GM12878 (cell line): ENCODE results near the gene KCNK5. TPM values are rescaled to one million over a fixed set of nuclear protein-coding genes. Genes with fewer than 3 reads are reported as not detected.

Experiments used
- ATAC-seq: fragments of 200-7000 bp; cut with Tn5 transposase; 3 replicates; pipeline ENCODE4 v1.9.1; 2020; ENCODE audit warnings: mild to moderate bottlenecking, moderate library complexity
- BruUV-seq: library from RNA; stranded (reverse); fragments of 400-500 nt; replicated peaks from 2 replicates; lab custom pipeline; 2021; lab: Mats Ljungman, UMichigan
- CTCF ChIA-PET: fragments of 300-600 bp; sonication (Branson Sonifier 250); formaldehyde crosslinking; extraction: SDS; loops from one replicate; lab custom pipeline; 2021; ENCODE audit warnings: inconsistent platforms; lab: Yijun Ruan, JAX
- POLR2A ChIA-PET: fragments of 350-600 bp; formaldehyde crosslinking; extraction: SDS; loops from one replicate; lab custom pipeline; 2021; ENCODE audit warnings: inconsistent platforms; lab: Charles Lee
- RAD21 ChIA-PET: fragments of 300-600 bp; sonication (Branson Sonifier 250); formaldehyde crosslinking; loops from one replicate; lab custom pipeline; 2023; ENCODE audit warnings: antibody characterized with exemption; ENCODE audit not compliant: unreplicated experiment; lab: Charles Lee
- SMC1A ChIA-PET: fragments of 300-600 bp; sonication (Branson Sonifier 250); formaldehyde crosslinking; loops from one replicate; lab custom pipeline; 2023; ENCODE audit not compliant: unreplicated experiment, uncharacterized antibody; lab: Charles Lee
- DNase-seq: peaks from one replicate; pipeline ENCODE4 v3.0.0-alpha.2; 2011; ENCODE audit warnings: low read depth, low spot score
- FAIRE-seq: peaks from 3 replicates; lab custom pipeline; 2011; peaks lifted over from hg19 to GRCh38; lab: Jason Lieb, UNC
- H2AFZ ChIP-seq: 2 replicates; pipeline ENCODE4 v1.6.0; 2011; ENCODE audit warnings: low read depth, low read length, control low read depth; ENCODE audit not compliant: control insufficient read depth
- H3K27ac ChIP-seq: 2 replicates; pipeline ENCODE4 v1.5.1; 2011; ENCODE audit warnings: control low read depth; ENCODE audit not compliant: control insufficient read depth, insufficient read depth
- H3K27me3 ChIP-seq, 2 experiments: replicated peaks in 1 of 2; 2 replicates each; pipeline versions ENCODE4 v1.6.0 to v1.6.1; 2011; ENCODE audit warnings: low read length in 1 of 2; ENCODE audit not compliant: control insufficient read depth in 2 of 2, insufficient read depth in 2 of 2
- H3K36me3 ChIP-seq, 2 experiments: 2 replicates each; pipeline ENCODE4 v1.5.1; 2011; ENCODE audit warnings: low read length in 1 of 2; ENCODE audit not compliant: control insufficient read depth in 2 of 2, insufficient read depth in 2 of 2
- H3K4me1 ChIP-seq: 2 replicates; pipeline ENCODE4 v1.6.1; 2011; ENCODE audit warnings: mild to moderate bottlenecking, low read length, moderate library complexity, mixed read lengths; ENCODE audit not compliant: control insufficient read depth, insufficient read depth
- H3K4me2 ChIP-seq: 2 replicates; pipeline ENCODE4 v1.6.0; 2011; ENCODE audit warnings: control low read depth; ENCODE audit not compliant: control insufficient read depth, insufficient read depth
- H3K4me3 ChIP-seq: fragments of 200-600 bp; sonication (generic); 2 replicates; pipeline ENCODE4 v1.5.1; 2016
- H3K79me2 ChIP-seq: 2 replicates; pipeline ENCODE4 v1.6.0; 2011; ENCODE audit warnings: low read length; ENCODE audit not compliant: control insufficient read depth, insufficient read depth
- H3K9ac ChIP-seq: 2 replicates; pipeline ENCODE4 v1.8.0; 2011; ENCODE audit warnings: low read length, control low read depth, mixed read lengths; ENCODE audit not compliant: control insufficient read depth, insufficient read depth
- H3K9me3 ChIP-seq: replicated peaks from 3 replicates; pipeline ENCODE4 v1.5.1; 2011; ENCODE audit warnings: mild to moderate bottlenecking, low read length; ENCODE audit not compliant: control insufficient read depth, insufficient read depth
- H4K20me1 ChIP-seq: 2 replicates; pipeline ENCODE4 v1.6.0; 2011; ENCODE audit not compliant: control insufficient read depth, insufficient read depth
- ATF7 ChIP-seq: fragments of 450-650 bp; IDR thresholded peaks from 2 replicates; pipeline ENCODE4 v1.6.1; 2016; ENCODE audit warnings: low read depth, mild to moderate bottlenecking
- CBFB ChIP-seq: IDR thresholded peaks from 2 replicates; pipeline ENCODE4 v1.6.1; 2016; ENCODE audit warnings: antibody characterized with exemption, low read depth
- HDAC6 ChIP-seq: fragments of 200-600 bp; sonication (generic); IDR thresholded peaks from one replicate; pipeline ENCODE4 v1.8.0; 2017; ENCODE audit warnings: antibody characterized with exemption; ENCODE audit not compliant: unreplicated experiment
- JUNB ChIP-seq: IDR thresholded peaks from 2 replicates; pipeline ENCODE4 v1.6.1; 2016; ENCODE audit warnings: antibody characterized with exemption, mild to moderate bottlenecking
- MTA2 ChIP-seq: fragments of 450-650 bp; IDR thresholded peaks from 2 replicates; pipeline ENCODE4 v1.6.1; 2016; ENCODE audit warnings: low read depth, mild to moderate bottlenecking, moderate library complexity
- NBN ChIP-seq: fragments of 450-650 bp; IDR thresholded peaks from 2 replicates; pipeline ENCODE4 v1.6.1; 2016
- NFXL1 ChIP-seq: fragments of 450-650 bp; IDR thresholded peaks from 2 replicates; pipeline ENCODE4 v1.6.1; 2017; ENCODE audit warnings: antibody characterized with exemption, mild to moderate bottlenecking, borderline replicate concordance
- NFYA ChIP-seq: IDR thresholded peaks from 2 replicates; pipeline ENCODE4 v1.6.1; 2011; ENCODE audit warnings: low read depth, mild to moderate bottlenecking, low read length, improper control_type of control experiment, borderline replicate concordance
- POLR2AphosphoS2 ChIP-seq: IDR thresholded peaks from 2 replicates; pipeline ENCODE4 v1.6.1; 2011; ENCODE audit warnings: low read depth, mild to moderate bottlenecking, low read length, improper control_type of control experiment, moderate library complexity
- RAD51 ChIP-seq: fragments of 450-650 bp; IDR thresholded peaks from 2 replicates; pipeline ENCODE4 v1.6.1; 2016; ENCODE audit warnings: moderate library complexity, mild to moderate bottlenecking, inconsistent platforms
- RUNX3 ChIP-seq: IDR thresholded peaks from 2 replicates; pipeline ENCODE4 v1.6.1; 2012; ENCODE audit warnings: low read length, inconsistent platforms
- USF1 ChIP-seq: IDR thresholded peaks from 2 replicates; pipeline ENCODE4 v1.6.1; 2011; ENCODE audit warnings: borderline replicate concordance, low read depth, mild to moderate bottlenecking, moderate library complexity, mixed read lengths, low read length; ENCODE audit not compliant: insufficient read depth; ENCODE audit errors: extremely low read length
- ZNF384 ChIP-seq: IDR thresholded peaks from 2 replicates; pipeline ENCODE4 v1.6.1; 2012; ENCODE audit warnings: low read depth, mild to moderate bottlenecking, low read length, improper control_type of control experiment, borderline replicate concordance
- whole genome bisulfite sequencing: methylation state at CpG from one replicate; pipeline ENCODE4 v1.1.6; 2016; ENCODE audit warnings: low lambda C conversion rate; ENCODE audit not compliant: insufficient replicate concordance, insufficient coverage; ENCODE audit errors: missing lambda C conversion rate; 5-methylcytosine and 5-hydroxymethylcytosine counted together
- in situ Hi-C: fragments of 300-500 bp; cut with MboI; formaldehyde crosslinking; loops from 9 replicates; pipeline ENCODE4 v1.14.3; 2018; ENCODE audit warnings: mixed read lengths
- intact Hi-C: fragments of 100-400 bp; cut with micrococcal nuclease; formaldehyde crosslinking; loops from one replicate; pipeline ENCODE4 v1.14.2; 2022; ENCODE audit not compliant: unreplicated experiment
- polyA plus RNA-seq, 11 experiments: library from polyadenylated mRNA; depleted of rRNA in 4 of 11; unstranded in 6 of 11; stranded (reverse) in 5 of 11; fragments of >200 nt; fragmentation: Nextera tagmentation in 4 of 11; fragmentation: Illumina TruSeq in 1 of 11; extraction: Ambion mirVana in 4 of 11; extraction: Trizol in 1 of 11; gene quantifications; 1 replicate in 1 of 11; 2 replicates in 10 of 11; pipeline versions ENCODE4 v1.2.1 to v1.2.3, GENCODE V29; 2011 to 2016; ENCODE audit warnings: inconsistent platforms in 2 of 11, missing spikeins in 2 of 11, low read depth in 1 of 11
- total RNA-seq, 4 experiments: library from RNA; depleted of rRNA in 3 of 4; stranded (reverse); fragments of >200 nt in 3 of 4; fragmentation: Illumina TruSeq in 1 of 4; extraction: Trizol in 1 of 4; gene quantifications; 2 replicates each; pipeline versions ENCODE4 v1.2.1 to v1.2.3, GENCODE V29; 2013 to 2021
- TF ChIP-seq, protein P1 (sequence below): IDR thresholded peaks from 2 replicates; pipeline ENCODE4 v1.6.1; 2011; ENCODE audit warnings: low read depth, low read length, improper control_type of control experiment, borderline replicate concordance
- TF ChIP-seq, protein P2 (sequence below): IDR thresholded peaks from 2 replicates; pipeline ENCODE4 v1.6.1; 2011; ENCODE audit warnings: low read depth, mild to moderate bottlenecking, low read length, moderate library complexity, borderline replicate concordance; ENCODE audit errors: extremely low read depth
- TF ChIP-seq, protein P3 (sequence below): fragments of 450-650 bp; IDR thresholded peaks from 2 replicates; pipeline ENCODE4 v1.6.1; 2017; ENCODE audit warnings: mild to moderate bottlenecking, moderate library complexity

The KCNK5 gene
- total and polyA plus RNA-seq, 10 of the 15 experiments (the other 5 are each of a cell fraction or from before 2014, with no cell fraction given) = 0.11 to 4.2 (median 2.1) TPM

DNA sequence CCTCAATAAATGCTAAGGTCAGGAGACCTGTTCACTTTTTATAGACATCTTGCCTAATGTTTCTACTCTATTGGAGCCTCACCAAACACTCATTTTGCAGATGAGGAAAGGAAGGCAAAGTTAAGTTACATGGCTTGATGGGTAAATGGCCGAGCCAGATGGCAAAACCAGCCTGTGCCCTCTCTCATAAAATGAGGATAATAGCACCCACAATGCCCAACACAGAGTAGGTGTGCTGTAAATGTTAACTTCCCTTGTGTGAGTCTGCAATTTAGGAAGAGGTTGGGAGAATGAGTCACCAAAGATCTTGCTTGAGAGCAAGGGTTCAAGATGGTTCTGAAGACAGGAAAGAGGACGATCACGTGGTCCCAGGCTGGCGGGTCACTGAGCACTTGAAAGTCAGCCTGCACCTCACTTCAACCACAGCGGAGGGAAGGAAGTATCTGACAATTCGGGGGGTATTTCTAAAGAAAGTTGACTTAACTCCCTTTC lies 3.3 kb downstream of the KCNK5 start:
- WGBS = under 1% methylated on average over 6 of the region's 6 CpGs
- ChIA-PET RAD21 (interaction anchor here (1.0 to 2.5 kb wide), 2 partner anchors 13 to 21 kb away, joined by 3 to 8 read pairs; no protein-coding TSS in a partner anchor), SMC1A (interaction anchor here (0.8 kb wide), 1 partner anchor 9 kb away, joined by 5 read pairs; no protein-coding TSS in a partner anchor), POLR2A (interaction anchor here (0.8 to 1.8 kb wide), 2 partner anchors 11 to 22 kb away, joined by 5 to 8 read pairs; no protein-coding TSS in a partner anchor)
- BruUV-seq = no TSS peak
- peak; percentile 57 for ATAC-seq
- in situ Hi-C loops = no loop called here
- Histone ChIP-seq H4K20me1 (no peaks in the 10 kb centered on the region; the same call in 1 of the 2 replicates), H3K27ac (peak overlapping the region; percentile 57), H3K4me3 (no peak overlapping the region), H3K4me2 (peak overlapping the region; percentile 1; the same call in 1 of the 2 replicates), H3K27me3 (peaks cover 0 to 3% of the 10 kb centered on the region in 2 experiments; a peak in 2 of 4 replicates), H3K9ac (no peak overlapping the region), H2AFZ (peak overlapping the region; percentile 8)
- DNase-seq = peak; percentile 50
- no peak for TF ChIP-seq POLR2AphosphoS2
- no peak for TF ChIP-seq ZNF384
- no peak for TF ChIP-seq CBFB
- TF ChIP-seq, protein P1, sequence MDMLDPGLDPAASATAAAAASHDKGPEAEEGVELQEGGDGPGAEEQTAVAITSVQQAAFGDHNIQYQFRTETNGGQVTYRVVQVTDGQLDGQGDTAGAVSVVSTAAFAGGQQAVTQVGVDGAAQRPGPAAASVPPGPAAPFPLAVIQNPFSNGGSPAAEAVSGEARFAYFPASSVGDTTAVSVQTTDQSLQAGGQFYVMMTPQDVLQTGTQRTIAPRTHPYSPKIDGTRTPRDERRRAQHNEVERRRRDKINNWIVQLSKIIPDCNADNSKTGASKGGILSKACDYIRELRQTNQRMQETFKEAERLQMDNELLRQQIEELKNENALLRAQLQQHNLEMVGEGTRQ = peak; percentile 59; the same call in 1 of the 2 replicates
- no peak for TF ChIP-seq NFYA
- peak; percentile 93 for TF ChIP-seq RAD51
- TF ChIP-seq NFXL1 = no peak
- no peak for TF ChIP-seq HDAC6
- no peak for TF ChIP-seq JUNB
- 0 out of 2 replicates have a peak, but pooled peaks have one; percentile 21 for TF ChIP-seq NBN
- peak; percentile 28; the same call in 1 of the 2 replicates for TF ChIP-seq ATF7
- TF ChIP-seq, protein P2, sequence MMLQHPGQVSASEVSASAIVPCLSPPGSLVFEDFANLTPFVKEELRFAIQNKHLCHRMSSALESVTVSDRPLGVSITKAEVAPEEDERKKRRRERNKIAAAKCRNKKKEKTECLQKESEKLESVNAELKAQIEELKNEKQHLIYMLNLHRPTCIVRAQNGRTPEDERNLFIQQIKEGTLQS = no peak
- peak; percentile 13; the same call in 1 of the 2 replicates for TF ChIP-seq MTA2
- peak; percentile 64 for TF ChIP-seq USF1
- peak; percentile 59; the same call in 1 of the 2 replicates for TF ChIP-seq RUNX3
- TF ChIP-seq, protein P3, sequence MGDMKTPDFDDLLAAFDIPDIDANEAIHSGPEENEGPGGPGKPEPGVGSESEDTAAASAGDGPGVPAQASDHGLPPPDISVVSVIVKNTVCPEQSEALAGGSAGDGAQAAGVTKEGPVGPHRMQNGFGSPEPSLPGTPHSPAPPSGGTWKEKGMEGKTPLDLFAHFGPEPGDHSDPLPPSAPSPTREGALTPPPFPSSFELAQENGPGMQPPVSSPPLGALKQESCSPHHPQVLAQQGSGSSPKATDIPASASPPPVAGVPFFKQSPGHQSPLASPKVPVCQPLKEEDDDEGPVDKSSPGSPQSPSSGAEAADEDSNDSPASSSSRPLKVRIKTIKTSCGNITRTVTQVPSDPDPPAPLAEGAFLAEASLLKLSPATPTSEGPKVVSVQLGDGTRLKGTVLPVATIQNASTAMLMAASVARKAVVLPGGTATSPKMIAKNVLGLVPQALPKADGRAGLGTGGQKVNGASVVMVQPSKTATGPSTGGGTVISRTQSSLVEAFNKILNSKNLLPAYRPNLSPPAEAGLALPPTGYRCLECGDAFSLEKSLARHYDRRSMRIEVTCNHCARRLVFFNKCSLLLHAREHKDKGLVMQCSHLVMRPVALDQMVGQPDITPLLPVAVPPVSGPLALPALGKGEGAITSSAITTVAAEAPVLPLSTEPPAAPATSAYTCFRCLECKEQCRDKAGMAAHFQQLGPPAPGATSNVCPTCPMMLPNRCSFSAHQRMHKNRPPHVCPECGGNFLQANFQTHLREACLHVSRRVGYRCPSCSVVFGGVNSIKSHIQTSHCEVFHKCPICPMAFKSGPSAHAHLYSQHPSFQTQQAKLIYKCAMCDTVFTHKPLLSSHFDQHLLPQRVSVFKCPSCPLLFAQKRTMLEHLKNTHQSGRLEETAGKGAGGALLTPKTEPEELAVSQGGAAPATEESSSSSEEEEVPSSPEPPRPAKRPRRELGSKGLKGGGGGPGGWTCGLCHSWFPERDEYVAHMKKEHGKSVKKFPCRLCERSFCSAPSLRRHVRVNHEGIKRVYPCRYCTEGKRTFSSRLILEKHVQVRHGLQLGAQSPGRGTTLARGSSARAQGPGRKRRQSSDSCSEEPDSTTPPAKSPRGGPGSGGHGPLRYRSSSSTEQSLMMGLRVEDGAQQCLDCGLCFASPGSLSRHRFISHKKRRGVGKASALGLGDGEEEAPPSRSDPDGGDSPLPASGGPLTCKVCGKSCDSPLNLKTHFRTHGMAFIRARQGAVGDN = peak; percentile 85
- TF ChIP-seq, all 136 proteins: peak for 8
- H3K9me3 ChIP-seq = no peaks in the 10 kb centered on the region; the same call in 2 of the 3 replicates
- H3K36me3 ChIP-seq = no peaks in the 10 kb centered on the region
- CTCF ChIA-PET = interaction anchor here (0.8 to 1.2 kb wide), 2 partner anchors 10 to 77 kb away, joined by 4 to 5 read pairs; no protein-coding TSS in a partner anchor
- intact Hi-C loops = no loop called here
- peaks cover 8% of the 10 kb centered on the region for H3K4me1 ChIP-seq
- peak; percentile 56 for FAIRE-seq
- H3K79me2 ChIP-seq = peaks cover 10% of the 10 kb centered on the region
